Stimulated activated CD8-positive, alpha-beta memory T cell treated with anti-CD3 and anti-CD28 coated beads, Interleukin-12 subunit alpha, Interleukin-12 subunit beta, amount 100 ng/mL, for 1 hour (primary cell): Measurements from ENCODE around the gene RNLS.
"Not testable (repeated sequence)": the region's sequence is repeated elsewhere in the genome, so short reads cannot be mapped to it uniquely, and the experiment has no call there.

Experiments used
- DNase-seq: peaks from one replicate; pipeline ENCODE4 v3.0.0-alpha.2; 2020; ENCODE audit warnings: low read depth

The RNLS gene

DNA sequence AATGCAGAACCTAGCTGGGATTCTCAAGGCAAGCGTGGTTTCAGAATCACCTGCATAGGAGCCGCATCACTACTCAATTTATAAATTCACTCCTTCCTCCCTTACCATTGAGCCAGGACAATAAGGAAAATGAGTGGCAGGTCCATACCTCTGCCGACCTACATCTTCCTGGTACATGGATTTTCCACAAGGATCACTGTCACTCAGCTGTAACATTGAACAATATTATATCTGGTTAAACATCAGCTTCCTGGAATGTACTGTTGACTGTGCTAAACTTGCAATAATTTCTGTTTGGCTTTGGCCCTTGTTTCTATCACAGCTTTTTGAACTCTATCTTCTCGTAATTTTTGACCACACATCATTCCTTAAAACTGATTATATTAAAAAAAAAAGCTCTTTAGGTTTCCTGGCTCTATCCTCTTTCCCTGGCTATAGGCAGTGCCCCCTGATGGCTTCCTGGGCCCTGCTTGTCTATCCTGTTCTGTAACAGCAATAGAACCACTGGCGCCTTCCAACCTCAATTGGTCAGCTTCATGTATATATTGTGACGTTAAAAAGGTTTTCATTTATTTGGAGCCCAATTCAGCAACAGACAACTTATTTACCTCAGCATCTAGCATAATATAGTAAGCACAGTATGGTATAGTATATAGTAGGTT is 59.2 kb downstream of the RNLS start:
- DNase-seq: no peak

DNA sequence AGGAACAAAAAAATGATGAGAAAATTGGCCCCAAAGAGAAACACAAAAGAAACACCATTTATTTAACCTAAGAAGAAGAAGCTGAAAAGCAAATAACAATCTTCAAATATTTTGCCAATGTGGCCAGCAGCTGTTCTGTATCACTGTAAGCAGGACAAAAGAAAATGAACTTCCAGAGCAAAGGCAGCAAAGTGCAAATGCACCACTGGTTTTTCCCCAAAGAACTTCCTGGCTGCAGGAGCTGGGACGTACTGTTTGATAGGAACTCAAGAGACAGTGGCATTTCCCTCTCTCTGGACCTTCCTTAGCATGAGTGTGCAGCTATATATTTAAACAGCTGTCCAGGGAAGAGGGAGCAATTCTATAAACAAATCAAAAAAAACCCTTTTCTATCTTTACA is 60.4 kb downstream of the RNLS start:
- no peak for DNase-seq

DNA sequence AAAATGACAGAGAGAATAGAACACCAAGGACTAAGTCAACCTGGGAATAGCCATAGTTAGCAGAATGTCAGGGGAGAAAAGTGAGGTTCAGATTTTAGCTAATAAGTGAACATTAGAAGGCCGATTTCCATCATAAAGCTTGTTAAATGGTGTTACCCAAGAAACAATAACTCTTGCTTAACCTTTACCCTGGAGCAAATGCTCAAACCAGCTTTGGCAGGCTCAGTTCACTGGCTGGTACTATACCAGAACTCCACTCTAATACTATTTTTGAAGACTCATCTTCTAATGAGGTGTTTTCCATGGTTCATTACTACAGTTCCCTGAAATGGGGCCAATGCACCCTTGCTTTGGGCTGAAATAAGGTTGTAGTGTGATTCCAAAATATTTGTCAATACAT is 61.3 kb downstream of the RNLS start:
- no peak for DNase-seq

DNA sequence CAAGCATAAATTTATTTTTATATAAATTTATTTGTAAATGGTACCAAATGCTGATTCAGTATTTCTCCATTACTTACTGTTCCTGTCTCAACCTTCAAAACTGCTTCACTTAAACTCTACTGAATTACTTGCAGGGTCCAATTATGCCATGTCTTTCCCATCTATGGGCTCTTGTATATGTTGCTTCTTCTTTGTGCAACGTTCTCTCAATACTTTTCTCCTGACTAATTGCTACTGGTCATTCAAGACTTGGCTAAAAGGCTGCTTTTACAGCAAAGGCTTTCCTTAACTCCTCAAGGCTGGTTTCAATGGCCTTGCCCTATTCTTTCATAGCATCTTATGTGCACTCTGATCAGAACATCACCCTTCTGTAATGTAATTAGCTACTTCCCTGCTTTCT is 67.9 kb downstream of the RNLS start:
- DNase-seq: no peak

DNA sequence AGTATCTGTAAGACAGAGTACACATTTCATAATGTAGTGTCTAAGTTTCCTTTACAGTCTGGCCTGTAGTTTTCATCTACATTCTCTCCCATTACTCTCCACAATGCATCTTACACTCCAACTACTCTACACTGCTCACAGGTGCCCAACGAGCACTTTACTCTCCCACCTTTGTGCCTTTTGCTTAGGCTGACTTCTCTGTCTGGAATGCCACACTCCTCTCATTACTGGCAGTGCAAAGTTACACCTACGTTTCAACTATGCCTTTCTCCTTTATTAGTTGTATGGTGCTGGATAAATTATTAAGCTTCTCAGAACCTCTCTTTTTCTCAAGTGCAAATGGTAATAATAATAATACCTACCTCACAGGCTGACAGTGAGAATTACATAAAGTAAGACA is 70.5 kb downstream of the RNLS start:
- no peak for DNase-seq

DNA sequence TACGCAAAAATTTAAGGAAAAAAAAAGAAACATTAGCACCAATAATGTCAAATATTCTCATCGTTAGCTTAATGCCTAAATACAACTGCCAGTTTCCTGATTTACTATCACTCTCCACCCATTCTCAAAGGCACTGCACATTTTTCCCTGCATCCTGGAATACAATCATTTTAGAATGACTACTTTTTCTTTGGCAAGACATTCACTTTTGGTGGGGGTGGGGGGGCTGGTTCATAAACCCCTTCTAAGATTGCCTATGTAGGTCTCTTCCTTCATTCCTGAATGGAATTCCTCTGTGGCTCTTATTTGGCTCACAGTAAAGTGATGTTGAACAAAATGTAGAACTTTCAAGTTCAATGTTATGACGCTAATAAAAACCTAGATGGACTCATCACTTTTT is 74.3 kb downstream of the RNLS start:
- DNase-seq: no peak

DNA sequence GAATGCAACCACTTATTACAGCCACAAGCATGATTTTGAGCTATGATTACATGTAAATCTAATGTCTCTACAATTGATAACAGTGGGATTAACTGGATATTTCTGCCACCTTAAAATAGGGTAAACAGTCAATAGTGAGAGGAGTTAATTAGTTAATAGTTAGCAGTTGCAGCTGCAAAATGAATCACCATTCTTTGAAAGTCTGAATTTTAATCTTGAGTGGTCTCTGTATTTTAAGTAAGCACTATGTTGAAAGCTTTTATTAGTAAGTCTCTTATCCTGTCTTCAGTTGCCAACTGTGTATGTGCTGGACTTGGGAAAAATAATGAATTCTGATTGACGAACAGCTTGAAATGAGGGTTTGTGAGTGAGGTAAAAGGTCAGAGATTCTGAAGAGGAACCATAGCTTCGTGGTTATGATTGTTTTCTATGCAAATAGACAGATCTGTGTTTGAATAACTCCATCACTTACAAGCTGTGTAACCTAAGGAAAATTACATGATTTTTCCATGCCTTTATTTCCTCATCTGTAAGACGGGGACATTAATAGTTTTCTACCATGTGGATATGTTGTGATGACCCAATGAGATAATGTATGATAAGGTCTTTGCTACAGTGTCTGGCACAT is 75.2 kb downstream of the RNLS start:
- DNase-seq: no peak

DNA sequence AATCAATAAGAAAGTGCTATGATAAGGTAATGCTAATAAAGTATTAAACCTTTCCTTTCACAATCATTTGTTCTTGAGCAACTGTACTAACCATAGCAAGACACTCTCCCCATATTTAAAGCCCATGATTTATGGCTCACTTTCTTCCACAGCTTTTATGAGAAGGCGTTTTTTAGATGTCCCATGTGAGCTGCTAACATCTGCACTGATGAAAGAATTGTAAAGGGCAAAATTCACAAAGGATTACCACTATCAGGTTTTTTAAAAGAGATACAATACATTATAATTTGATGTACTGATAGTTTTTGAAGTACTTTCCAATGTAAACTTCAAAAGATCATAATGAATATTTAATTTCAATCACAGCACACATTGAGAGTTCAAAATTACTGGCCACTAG is 75.7 kb downstream of the RNLS start:
- DNase-seq: no peak

DNA sequence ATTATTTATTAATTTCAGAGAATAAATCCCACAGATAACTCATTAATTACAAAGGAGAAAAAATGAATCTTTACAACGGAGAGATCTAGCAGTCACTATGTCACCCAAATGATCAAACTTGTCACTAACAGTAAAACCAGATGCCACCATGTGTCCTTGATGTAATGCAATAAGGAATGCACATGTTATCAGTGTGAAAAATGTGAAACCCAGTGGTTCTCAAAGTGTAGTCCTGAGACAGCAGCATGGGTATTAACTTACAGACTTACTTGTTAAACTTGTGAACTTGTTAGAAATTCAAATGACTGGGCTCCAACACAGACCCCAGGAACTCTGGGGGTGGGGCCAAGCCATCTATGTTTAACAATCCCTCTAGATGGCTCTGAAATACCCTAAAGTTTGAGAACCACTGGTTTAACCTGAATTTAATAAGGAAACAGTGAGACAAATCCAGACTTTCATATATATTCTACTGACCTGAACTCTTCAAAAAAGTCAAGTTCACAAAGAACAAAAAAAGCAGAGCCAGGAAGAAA is 77.4 kb downstream of the RNLS start:
- no peak for DNase-seq

DNA sequence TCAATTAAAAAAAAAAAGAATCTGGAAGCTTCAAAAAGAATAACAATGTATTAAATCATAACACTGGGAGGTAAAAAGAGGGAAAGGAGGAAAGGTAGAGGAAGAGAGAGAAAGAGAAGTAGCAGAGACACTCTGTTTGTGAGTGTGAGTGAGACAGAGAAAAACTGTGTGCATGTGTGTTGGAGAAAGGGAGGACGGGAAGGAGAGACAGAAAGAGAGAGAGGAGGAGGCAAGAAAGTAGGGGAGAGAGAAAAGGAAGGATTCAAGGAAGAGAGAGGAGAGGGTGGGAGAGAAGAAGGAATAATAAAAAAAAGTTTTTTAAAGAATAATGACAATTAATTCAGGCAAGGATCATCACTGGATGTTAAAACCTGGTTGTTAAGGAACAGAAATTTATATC is 77.9 kb downstream of the RNLS start:
- no peak for DNase-seq

DNA sequence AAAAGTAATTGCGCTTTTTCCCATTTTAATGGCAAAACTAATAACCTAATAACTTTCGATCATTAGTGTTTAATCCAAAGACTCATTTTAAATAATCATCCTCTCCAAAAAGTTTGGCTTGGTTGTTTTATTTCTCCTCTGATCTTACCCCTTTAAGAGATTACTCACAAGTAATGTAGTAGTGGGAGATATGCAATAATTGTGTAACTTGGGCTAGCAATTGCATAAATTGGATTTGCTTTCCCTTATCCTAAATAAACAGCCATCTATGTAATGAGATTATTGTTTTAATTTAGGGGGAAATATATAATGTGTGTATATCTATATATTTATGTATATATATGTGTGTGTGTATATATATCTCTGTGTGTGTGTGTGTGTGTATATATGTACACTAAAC is 82.5 kb downstream of the RNLS start:
- DNase-seq: no peak

DNA sequence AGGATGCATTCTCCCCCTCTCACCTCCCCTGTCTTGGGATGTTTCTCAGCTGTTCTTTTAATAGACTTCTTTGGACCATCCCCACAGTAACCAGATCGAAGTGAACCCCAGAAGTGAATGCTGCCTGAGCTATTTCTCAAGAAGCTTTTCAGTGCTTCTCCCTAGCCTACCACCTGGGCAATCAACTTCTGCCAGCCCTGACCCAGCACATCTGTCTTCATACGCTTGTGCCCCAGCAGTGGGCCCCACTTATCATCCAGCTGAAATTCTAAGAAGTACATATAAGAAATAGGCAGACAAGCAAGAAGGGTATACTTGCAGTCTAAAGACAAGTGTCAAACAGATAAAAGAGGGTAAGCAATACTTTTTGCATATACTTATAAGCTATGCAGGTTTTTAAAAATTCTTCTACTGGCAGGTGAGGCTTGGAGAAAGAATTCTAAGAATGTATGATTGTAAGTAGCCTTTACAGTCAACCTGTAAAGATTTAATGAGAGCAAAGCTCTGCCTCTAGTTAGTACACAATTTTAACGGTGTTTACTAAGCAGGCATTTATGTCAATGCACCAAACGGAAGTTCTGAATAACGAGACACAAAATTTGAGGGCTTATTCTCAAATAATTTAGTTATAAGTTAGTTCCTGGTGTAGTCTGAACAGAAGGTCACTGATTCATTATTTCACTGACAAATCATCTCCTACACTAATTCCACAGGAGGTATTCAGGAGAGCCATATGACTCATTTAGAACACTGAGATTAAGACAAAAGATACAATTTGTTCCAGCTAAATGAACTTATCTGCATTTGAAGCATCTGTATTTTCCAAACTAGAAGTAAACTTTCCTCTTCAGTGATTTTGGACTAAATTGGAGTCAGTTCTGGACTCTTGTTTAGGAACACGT is 83.3 kb downstream of the RNLS start:
- no peak for DNase-seq

DNA sequence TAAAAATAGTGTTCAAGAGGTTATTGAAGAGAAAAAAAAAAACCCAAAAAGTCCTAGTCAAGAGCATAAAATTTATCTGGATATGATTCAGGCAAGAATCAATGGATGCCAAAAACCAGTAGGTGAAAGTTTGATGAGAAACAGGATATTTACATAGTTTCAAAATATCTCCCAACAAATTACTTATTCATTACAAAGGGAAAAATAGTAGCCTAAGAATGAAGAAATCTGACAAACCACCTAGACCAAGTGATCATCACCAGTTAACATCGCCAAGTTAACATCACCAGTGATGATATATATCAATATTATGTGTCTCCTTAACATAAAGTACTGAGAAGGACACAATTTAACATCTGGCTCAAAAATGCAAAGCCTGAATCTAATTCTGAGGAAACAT is 85.2 kb downstream of the RNLS start:
- DNase-seq: no peak

DNA sequence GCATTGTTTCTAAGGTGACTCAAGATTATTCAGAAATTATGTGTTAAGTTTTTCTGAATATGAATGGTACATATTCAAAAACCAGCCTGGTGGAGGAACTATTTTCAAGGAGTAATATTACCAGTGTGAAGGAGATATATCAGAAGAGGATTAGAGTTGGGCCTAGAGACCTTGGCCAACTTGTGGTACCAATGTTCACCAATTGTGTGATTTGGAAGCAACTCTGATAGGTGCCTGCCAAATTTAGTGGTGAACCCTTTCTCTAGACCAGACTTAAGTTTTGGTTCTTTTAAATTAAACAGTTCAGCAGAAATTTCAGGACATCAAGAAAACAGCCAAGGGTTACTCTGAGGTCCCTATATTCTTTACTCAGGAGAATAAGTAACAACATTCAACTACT is 88.6 kb downstream of the RNLS start:
- no peak for DNase-seq

DNA sequence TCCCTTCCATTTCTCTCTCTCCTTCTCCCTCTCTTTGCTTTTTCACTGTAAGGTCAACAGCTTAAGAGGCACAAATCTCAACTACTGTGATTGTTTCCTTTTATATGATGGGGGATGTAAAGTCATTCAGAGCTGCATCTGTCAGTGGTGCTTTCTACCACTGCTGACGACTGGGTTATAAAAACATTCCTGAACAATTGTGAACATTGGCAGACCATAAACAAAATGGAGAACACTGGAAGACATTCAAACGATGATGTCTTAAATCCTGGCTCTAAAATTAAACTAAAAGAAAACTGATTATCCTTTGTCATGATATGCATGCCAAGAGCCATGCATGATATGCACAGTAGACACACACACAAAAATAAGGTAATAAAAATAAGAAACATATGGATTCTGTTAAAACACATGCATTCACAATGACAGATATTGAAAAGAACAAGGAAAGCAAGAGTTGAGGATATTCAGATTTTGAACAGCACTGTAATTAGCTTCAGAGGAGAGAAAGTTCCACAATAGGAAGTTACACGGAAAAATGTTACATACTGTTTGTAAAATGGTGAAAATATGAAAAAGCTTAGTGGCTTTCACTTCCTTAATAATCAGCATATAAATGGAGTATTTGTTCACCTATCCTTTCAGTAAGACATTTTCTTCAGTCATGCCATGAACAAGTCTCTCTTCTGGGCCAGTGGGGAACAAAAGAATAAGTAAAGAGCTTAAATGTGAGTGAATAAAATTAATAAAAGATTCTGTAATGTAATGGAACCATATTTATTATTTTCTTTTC is 89.2 kb downstream of the RNLS start:
- no peak for DNase-seq

DNA sequence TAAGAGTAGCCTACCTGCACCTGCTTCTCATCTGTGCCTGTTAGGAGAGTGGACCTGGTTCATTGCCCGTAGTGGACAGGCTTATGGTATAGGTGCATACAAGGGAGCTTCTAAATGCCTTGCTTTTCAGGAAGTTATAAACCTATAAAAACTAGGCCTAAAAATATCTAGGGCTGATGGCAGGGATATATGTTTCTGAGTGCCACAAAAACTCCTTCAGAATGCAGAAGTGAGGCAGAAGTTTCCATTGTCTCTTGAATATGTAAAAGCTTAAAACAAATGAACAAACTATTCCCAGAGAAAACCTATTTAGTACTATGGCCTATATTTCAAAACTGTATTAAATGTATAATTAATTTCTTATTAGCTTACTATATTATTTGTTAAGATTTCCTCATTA is 91.8 kb downstream of the RNLS start:
- no peak for DNase-seq

DNA sequence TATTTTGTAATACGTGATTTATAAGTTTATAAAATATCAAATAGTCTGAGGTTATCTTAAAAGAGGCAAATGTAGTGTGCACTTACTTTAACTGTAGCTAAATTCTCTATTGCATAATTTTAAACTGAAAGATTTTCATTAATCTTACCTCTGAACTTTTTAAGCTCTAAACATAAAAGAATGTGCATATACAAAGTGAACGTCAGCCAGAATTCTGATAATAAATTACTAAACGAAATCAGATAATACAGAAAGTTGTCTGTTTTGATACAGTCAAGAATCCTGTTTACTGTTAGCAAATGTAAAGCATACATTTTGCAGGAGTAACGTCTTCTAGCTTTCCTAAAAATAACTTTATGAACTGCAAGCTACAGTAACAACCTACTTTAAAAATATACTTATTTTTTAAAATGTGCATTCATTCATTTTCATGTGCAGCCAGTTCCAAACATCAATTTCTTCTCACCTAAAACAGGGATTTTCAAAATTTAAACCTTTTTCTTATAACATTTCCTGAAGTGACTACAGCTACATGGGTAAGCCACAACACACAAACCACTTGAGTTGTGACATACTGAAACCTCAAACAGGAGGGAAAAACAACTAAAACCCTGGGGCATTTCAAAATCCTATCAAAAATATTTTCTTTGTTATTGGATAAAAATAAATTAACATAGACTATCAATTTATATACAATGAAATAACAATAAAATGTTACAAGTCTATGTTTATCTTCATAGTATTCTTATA is 92.7 kb downstream of the RNLS start:
- DNase-seq: no peak

DNA sequence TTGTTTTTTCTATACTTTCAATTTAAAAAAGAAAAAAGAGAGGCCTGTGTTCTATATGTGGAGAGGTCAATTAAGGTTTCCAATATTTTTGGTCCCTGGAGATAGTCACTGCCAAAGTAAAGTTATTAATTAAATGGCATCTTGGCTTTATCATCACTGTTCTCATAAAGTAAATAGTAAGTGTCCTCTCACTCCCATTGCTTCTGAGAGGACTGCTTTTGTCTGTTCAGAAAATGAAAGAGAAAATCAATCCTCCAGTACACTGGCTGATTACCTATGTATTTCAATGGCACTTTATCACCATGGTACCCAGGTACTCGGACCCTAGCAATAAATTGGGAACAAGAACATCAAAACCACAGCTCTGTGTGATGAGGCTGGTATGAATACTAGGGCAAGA is 94.0 kb downstream of the RNLS start:
- DNase-seq: no peak

DNA sequence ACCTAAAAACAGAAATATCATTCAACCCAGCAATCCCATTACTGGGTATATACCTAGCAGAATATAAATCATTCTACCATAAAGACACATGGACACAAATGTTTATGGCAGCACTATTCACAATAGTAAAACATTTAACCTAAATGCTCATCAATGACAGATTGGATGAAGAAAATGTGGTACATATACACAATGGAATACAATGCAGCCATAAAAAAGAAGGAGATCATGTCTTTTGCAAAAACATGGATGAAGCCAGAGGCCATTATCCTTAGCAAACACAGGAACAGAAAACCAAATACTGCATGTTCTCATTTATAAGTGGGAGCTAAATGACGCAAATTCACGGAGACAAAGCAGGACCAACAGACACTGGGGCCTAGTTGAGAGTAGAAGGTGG is 96.3 kb downstream of the RNLS start:
- not testable (repeated sequence) for DNase-seq

DNA sequence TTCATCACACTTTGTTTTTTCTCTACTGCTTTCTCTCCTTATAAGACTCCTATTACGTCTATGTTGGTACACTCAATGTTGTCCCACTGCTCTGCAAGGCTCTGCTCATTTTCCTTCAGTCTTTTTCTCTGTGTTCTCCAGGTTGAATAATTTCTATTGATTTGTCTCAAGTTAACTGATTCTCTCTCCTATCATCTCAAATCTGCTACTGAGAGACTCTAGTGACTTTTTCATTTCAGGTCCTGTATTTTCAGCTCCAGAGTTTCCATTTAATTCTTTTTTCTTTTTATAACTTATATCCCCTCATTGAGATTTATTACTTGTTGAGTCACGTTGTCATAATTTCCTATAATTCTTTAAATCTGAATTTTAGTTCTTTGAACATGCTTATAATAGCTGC is 100.9 kb downstream of the RNLS start:
- DNase-seq: no peak

DNA sequence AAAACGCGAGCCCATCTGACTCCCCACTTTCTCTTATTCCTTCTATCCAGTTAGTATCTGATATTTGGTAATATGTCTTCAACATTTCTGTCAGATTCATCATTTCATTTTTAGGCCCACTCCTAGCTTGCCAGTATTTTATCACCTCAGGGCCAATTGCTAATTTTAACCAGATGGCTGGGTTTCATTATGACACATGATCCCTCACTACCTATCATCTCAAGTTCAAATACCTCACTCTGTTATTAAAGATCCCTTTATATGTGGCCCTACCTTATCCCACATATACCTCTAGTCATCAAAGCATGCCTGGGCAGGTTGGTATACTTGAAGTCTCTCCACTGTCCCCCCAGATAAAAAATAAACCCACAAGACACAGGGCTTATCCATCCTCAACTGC is 104.9 kb downstream of the RNLS start:
- no peak for DNase-seq
